ENCODE results near the gene NFKB2. TPM values are rescaled to one million over a fixed set of nuclear protein-coding genes. Genes with fewer than 3 reads are reported as not detected.
A peak's percentile ranks its signal among the peaks of the same experiment; 100 is the strongest.

The NFKB2 gene
- total RNA-seq, 1 donor from 2014 or later: 15.1 TPM

- DNase-seq (ENCODE audit: missing footprints) (no peak), ATAC-seq (no peak)
- intact Hi-C loops (cut with DNase I): loop anchor here (2.0 kb wide), 1 partner anchor 17 kb away; the partner anchor contains the start of gene C10orf95
Observed at GRCh38 chr10:102433619-102434046, 38.1 kb downstream of the NFKB2 start.

- intact Hi-C loops (cut with DNase I): no loop called here
- ATAC-seq (no peak), DNase-seq (ENCODE audit: missing footprints) (no peak)
Observed at GRCh38 chr10:102434394-102435132, 39.1 kb downstream of the NFKB2 start.

GRCh38 chr10:102435133-102435497 is 39.6 kb downstream of the NFKB2 start:
- intact Hi-C loops (cut with DNase I): no loop called here
- DNase-seq (ENCODE audit: missing footprints) (no peak), ATAC-seq (no peak)

GRCh38 chr10:102435529-102436233 is 40.2 kb downstream of the NFKB2 start:
- ATAC-seq (no peak), DNase-seq (ENCODE audit: missing footprints) (no peak)
- intact Hi-C loops (cut with DNase I): no loop called here

- ATAC-seq (no peak), DNase-seq (ENCODE audit: missing footprints) (no peak)
Observed at GRCh38 chr10:102436312-102436711, 40.8 kb downstream of the NFKB2 start.

GRCh38 chr10:102437515-102437914 is 42.0 kb downstream of the NFKB2 start:
- DNase-seq (ENCODE audit: missing footprints) (no peak), ATAC-seq (no peak)
- intact Hi-C loops (cut with DNase I): no loop called here

More at GRCh38 chr10:102436312-102436711, 40.8 kb downstream of the NFKB2 start:
- intact Hi-C loops (cut with DNase I): no loop called here

GRCh38 chr10:102438374-102438773 is 42.9 kb downstream of the NFKB2 start:
- ATAC-seq (no peak), DNase-seq (ENCODE audit: missing footprints) (no peak)
- intact Hi-C loops (cut with DNase I): no loop called here

GRCh38 chr10:102444851-102445250 is 49.3 kb downstream of the NFKB2 start:
- intact Hi-C loops (cut with DNase I): no loop called here
- DNase-seq (ENCODE audit: missing footprints) (no peak), ATAC-seq (no peak)

- DNase-seq (ENCODE audit: missing footprints): no peak
- intact Hi-C loops (cut with DNase I): loop anchor here (2.0 kb wide), 1 partner anchor 17 kb away; the partner anchor contains the start of gene CUEDC2
Observed at GRCh38 chr10:102449321-102450123, 54.0 kb downstream of the NFKB2 start.

GRCh38 chr10:102450124-102450373 is 54.5 kb downstream of the NFKB2 start:
- no peak for DNase-seq (ENCODE audit: missing footprints)
- no peak for ATAC-seq
- intact Hi-C loops (cut with DNase I): loop anchor here (2.0 kb wide), 1 partner anchor 17 kb away; the partner anchor contains the start of gene CUEDC2

More at GRCh38 chr10:102449321-102450123, 54.0 kb downstream of the NFKB2 start:
- peak; percentile 49 for ATAC-seq

- DNase-seq (ENCODE audit: missing footprints) (peak; percentile 94), ATAC-seq (peak; percentile 93)
- intact Hi-C loops (cut with DNase I): loop anchor here (2.0 kb wide), 1 partner anchor 18 kb away; the partner anchor contains the start of gene CUEDC2
Observed at GRCh38 chr10:102450374-102451104, 55.0 kb downstream of the NFKB2 start.

GRCh38 chr10:102451105-102451969 is 55.8 kb downstream of the NFKB2 start, which contains the start of gene C10orf95:
C10orf95 (minus strand) TSS chr10:102451543; CDS start chr10:102451093, 450 bp downstream.
- intact Hi-C loops (cut with DNase I): loop anchor here (2.0 kb wide), 1 partner anchor 19 kb away; the partner anchor contains the start of gene CUEDC2
- DNase-seq (ENCODE audit: missing footprints) (no peak), ATAC-seq (no peak)

Small RNAs within 50 kb of the gene (microRNA-seq; reads per million reads assigned to microRNA genes)
- 250 reads per million, percentile 63 among the genes with 10 or more reads in this experiment for gene MIR146B

Other genes with a start within 250 kb of the NFKB2 start
- gene NOLC1, start 243.3 kb upstream of the NFKB2 start, total RNA-seq: 25.8 TPM
- not detected for gene ELOVL3, start 169.4 kb upstream of the NFKB2 start, total RNA-seq
- gene PITX3, start 154.2 kb upstream of the NFKB2 start, total RNA-seq: 1.8 TPM
- 44.0 TPM for gene GBF1, start 150.2 kb upstream of the NFKB2 start, total RNA-seq
- gene PSD, start 23.1 kb downstream of the NFKB2 start, total RNA-seq: 0.49 TPM
- gene FBXL15, start 25.1 kb downstream of the NFKB2 start, total RNA-seq: 8.4 TPM
- gene CUEDC2, start 36.9 kb downstream of the NFKB2 start, total RNA-seq: 84.5 TPM
- gene C10orf95, start 55.8 kb downstream of the NFKB2 start, total RNA-seq: not detected
- 101 TPM for gene ACTR1A, start 107.0 kb downstream of the NFKB2 start, total RNA-seq
- 7.8 TPM for gene SUFU, start 108.3 kb downstream of the NFKB2 start, total RNA-seq
- gene TRIM8, start 248.8 kb downstream of the NFKB2 start, total RNA-seq: 109 TPM

Measured in Right ventricle myocardium inferior (tissue), 1 donor.